IMR-90 (cell line): ENCODE measurements around the gene SHC4. TPM values are rescaled to one million over a fixed set of nuclear protein-coding genes. Genes with fewer than 3 reads are reported as not detected.
A peak's percentile ranks its signal among the peaks of the same experiment; 100 is the strongest.

Experiments
- ATAC-seq: fragments of 200-7000 bp; cut with Tn5 transposase; 2 replicates; pipeline ENCODE4 v1.9.1; 2020; ENCODE audit warnings: low read depth, mild to moderate bottlenecking, moderate library complexity
- BruUV-seq: library from RNA; stranded (reverse); fragments of 400-500 nt; replicated peaks from 2 replicates; lab custom pipeline; 2021; lab: Mats Ljungman, UMichigan
- CTCF ChIA-PET: fragments of 300-600 bp; formaldehyde crosslinking; extraction: SDS; loops from one replicate; lab custom pipeline; 2021; ENCODE audit warnings: antibody characterized with exemption; lab: Yijun Ruan, JAX
- POLR2A ChIA-PET: fragments of 300-600 bp; sonication (Branson Sonifier 250); formaldehyde crosslinking; loops from one replicate; lab custom pipeline; 2022; ENCODE audit warnings: antibody characterized with exemption; ENCODE audit not compliant: unreplicated experiment; lab: Charles Lee
- DNase-seq: peaks from one replicate; pipeline ENCODE4 v3.0.0; 2013
- H2AFZ ChIP-seq: replicated peaks from 2 replicates; pipeline ENCODE3; 2013; ENCODE audit warnings: low read length, mild to moderate bottlenecking; ENCODE audit not compliant: poor library complexity
- H2AK5ac ChIP-seq: 2 replicates; pipeline ENCODE4 v1.6.1; 2013; ENCODE audit warnings: low read depth, low read length, inconsistent platforms
- H2AK9ac ChIP-seq: replicated peaks from 2 replicates; pipeline ENCODE3; 2013; ENCODE audit warnings: mild to moderate bottlenecking, low read depth, low read length, moderate library complexity; ENCODE audit not compliant: poor library complexity
- H2BK120ac ChIP-seq: 2 replicates; pipeline ENCODE4 v1.6.1; 2013; ENCODE audit warnings: low read depth, low read length, inconsistent platforms
- H2BK15ac ChIP-seq: 3 replicates; pipeline ENCODE4 v1.6.1; 2013; ENCODE audit warnings: low read depth, low read length, inconsistent platforms
- H2BK20ac ChIP-seq: 2 replicates; pipeline ENCODE4 v1.6.1; 2013; ENCODE audit warnings: low read depth, mild to moderate bottlenecking, inconsistent platforms, low read length, moderate library complexity
- H2BK5ac ChIP-seq: 2 replicates; pipeline ENCODE4 v1.6.1; 2013; ENCODE audit warnings: mild to moderate bottlenecking, low read depth, low read length, inconsistent platforms; ENCODE audit not compliant: poor library complexity, severe bottlenecking
- H3K14ac ChIP-seq: replicated peaks from 2 replicates; pipeline ENCODE4 v1.6.1; 2013; ENCODE audit warnings: low read depth, low read length, inconsistent platforms
- H3K18ac ChIP-seq: 2 replicates; pipeline ENCODE4 v1.6.1; 2013; ENCODE audit warnings: low read depth, low read length, control low read depth
- H3K23ac ChIP-seq: 2 replicates; pipeline ENCODE4 v1.6.1; 2013; ENCODE audit warnings: low read depth, low read length, inconsistent platforms
- H3K27ac ChIP-seq: 2 replicates; pipeline ENCODE4 v1.5.1; 2013; ENCODE audit warnings: mild to moderate bottlenecking, control low read depth, low read length; ENCODE audit not compliant: insufficient read depth
- H3K27me3 ChIP-seq: 2 replicates; pipeline ENCODE4 v1.6.1; 2013; ENCODE audit warnings: low read length; ENCODE audit not compliant: control insufficient read depth, insufficient read depth
- H3K36me3 ChIP-seq: 2 replicates; pipeline ENCODE4 v1.6.1; 2013; ENCODE audit warnings: low read length, mixed read lengths; ENCODE audit not compliant: control insufficient read depth, insufficient read depth
- H3K4ac ChIP-seq: 2 replicates; pipeline ENCODE4 v1.6.1; 2013; ENCODE audit warnings: low read depth, low read length, inconsistent platforms
- H3K4me1 ChIP-seq: 2 replicates; pipeline ENCODE4 v1.6.1; 2013; ENCODE audit warnings: low read length, mixed read lengths; ENCODE audit not compliant: control insufficient read depth, insufficient read depth
- H3K4me2 ChIP-seq: 2 replicates; pipeline ENCODE4 v1.6.1; 2013; ENCODE audit warnings: low read depth, mild to moderate bottlenecking, control low read depth, low read length, moderate library complexity
- H3K4me3 ChIP-seq: 2 replicates; pipeline ENCODE4 v1.5.1; 2013; ENCODE audit warnings: low read depth, mild to moderate bottlenecking, control low read depth, low read length, moderate library complexity; ENCODE audit not compliant: insufficient read depth
- H3K56ac ChIP-seq: 2 replicates; pipeline ENCODE4 v1.6.1; 2013; ENCODE audit warnings: low read length, inconsistent platforms; ENCODE audit not compliant: insufficient read depth; ENCODE audit errors: extremely low read depth
- H3K79me1 ChIP-seq, 2 experiments: 2 replicates each; pipeline ENCODE4 v1.6.1; 2013; ENCODE audit warnings: low read length in 2 of 2, inconsistent platforms in 1 of 2, low read depth in 1 of 2
- H3K9ac ChIP-seq: 2 replicates; pipeline ENCODE4 v1.6.1; 2013; ENCODE audit warnings: low read depth, low read length, control low read depth
- H3K9me1 ChIP-seq: 2 replicates; pipeline ENCODE4 v1.6.1; 2013; ENCODE audit warnings: low read length, inconsistent platforms; ENCODE audit not compliant: insufficient read depth
- H3K9me3 ChIP-seq: 2 replicates; pipeline ENCODE4 v1.6.1; 2013; ENCODE audit warnings: low read length; ENCODE audit not compliant: control insufficient read depth, insufficient read depth
- H4K20me1 ChIP-seq: 2 replicates; pipeline ENCODE4 v1.6.1; 2013; ENCODE audit warnings: low read length, inconsistent platforms; ENCODE audit not compliant: insufficient read depth
- H4K5ac ChIP-seq: 2 replicates; pipeline ENCODE4 v1.6.1; 2013; ENCODE audit warnings: mild to moderate bottlenecking, low read depth, low read length, control low read depth
- H4K8ac ChIP-seq, 2 experiments: 2 replicates each; pipeline ENCODE4 v1.6.1; 2013; ENCODE audit warnings: low read depth in 2 of 2, low read length in 2 of 2, control low read depth in 1 of 2, inconsistent platforms in 1 of 2
- H4K91ac ChIP-seq: 2 replicates; pipeline ENCODE4 v1.6.1; 2013; ENCODE audit warnings: low read depth, low read length, inconsistent platforms; ENCODE audit not compliant: insufficient read depth
- BHLHE40 ChIP-seq: fragments of 150-350 bp; IDR thresholded peaks from 2 replicates; pipeline ENCODE4 v1.6.1; 2016; ENCODE audit warnings: mild to moderate bottlenecking, low read depth, low read length
- CEBPB ChIP-seq: IDR thresholded peaks from 2 replicates; pipeline ENCODE4 v1.6.1; 2012; ENCODE audit warnings: low read depth, low read length, improper control_type of control experiment
- CHD1 ChIP-seq: IDR thresholded peaks from 2 replicates; pipeline ENCODE4 v1.6.1; 2012; ENCODE audit warnings: low read depth, low read length, improper control_type of control experiment
- FOS ChIP-seq: fragments of 150-350 bp; IDR thresholded peaks from 2 replicates; pipeline ENCODE4 v1.6.1; 2016; ENCODE audit warnings: low read depth, low read length
- MAFK ChIP-seq: IDR thresholded peaks from 2 replicates; pipeline ENCODE4 v1.6.1; 2012; ENCODE audit warnings: low read depth, low read length, improper control_type of control experiment
- POLR2A ChIP-seq: IDR thresholded peaks from 2 replicates; pipeline ENCODE4 v1.6.1; 2012; ENCODE audit warnings: mild to moderate bottlenecking, low read depth, low read length
- RAD21 ChIP-seq: IDR thresholded peaks from 2 replicates; pipeline ENCODE4 v1.6.1; 2012; ENCODE audit warnings: low read length, improper control_type of control experiment
- RCOR1 ChIP-seq: IDR thresholded peaks from 2 replicates; pipeline ENCODE4 v1.6.1; 2012; ENCODE audit warnings: mild to moderate bottlenecking, low read length, improper control_type of control experiment; ENCODE audit not compliant: insufficient replicate concordance
- dilution Hi-C: fragments of 300-500 bp; cut with HindIII; formaldehyde crosslinking; loops from one replicate; pipeline ENCODE4 v1.14.3; 2018; ENCODE audit warnings: low sequenced_read_pairs; ENCODE audit not compliant: unreplicated experiment
- in situ Hi-C: fragments of 300-500 bp; cut with MboI; formaldehyde crosslinking; loops from 3 replicates; pipeline ENCODE4 v1.14.3; 2019; ENCODE audit warnings: low sequenced_read_pairs, inconsistent platforms, mixed read lengths
- intact Hi-C: fragments of 100-400 bp; cut with micrococcal nuclease; formaldehyde crosslinking; loops from 2 replicates; pipeline ENCODE4 v1.10.0; 2022
- polyA plus RNA-seq, 3 experiments: library from polyadenylated mRNA; depleted of rRNA; stranded (reverse); fragments of >200 nt; gene quantifications; 2 replicates each; pipeline ENCODE4 v1.2.3, GENCODE V29; 2012; ENCODE audit warnings: low replicate concordance in 1 of 3
- total RNA-seq: library from RNA; depleted of rRNA; stranded (reverse); fragments of >200 nt; gene quantifications from 2 replicates; pipeline ENCODE4 v1.2.3, GENCODE V29; 2012
- TF ChIP-seq, protein P1 (sequence below): fragments of 150-350 bp; IDR thresholded peaks from 2 replicates; pipeline ENCODE4 v1.6.1; 2016; ENCODE audit warnings: low read depth, mild to moderate bottlenecking, low read length, moderate library complexity, borderline replicate concordance
- TF ChIP-seq, protein P2 (sequence below): fragments of 150-350 bp; IDR thresholded peaks from 2 replicates; pipeline ENCODE4 v1.6.1; 2017; ENCODE audit warnings: mild to moderate bottlenecking, antibody characterized with exemption, low read length, low read depth

The SHC4 gene
- total and polyA plus RNA-seq, 2 of the 4 experiments (the other 2 are of a cell fraction), result 0.91 to 2.7 TPM

DNA sequence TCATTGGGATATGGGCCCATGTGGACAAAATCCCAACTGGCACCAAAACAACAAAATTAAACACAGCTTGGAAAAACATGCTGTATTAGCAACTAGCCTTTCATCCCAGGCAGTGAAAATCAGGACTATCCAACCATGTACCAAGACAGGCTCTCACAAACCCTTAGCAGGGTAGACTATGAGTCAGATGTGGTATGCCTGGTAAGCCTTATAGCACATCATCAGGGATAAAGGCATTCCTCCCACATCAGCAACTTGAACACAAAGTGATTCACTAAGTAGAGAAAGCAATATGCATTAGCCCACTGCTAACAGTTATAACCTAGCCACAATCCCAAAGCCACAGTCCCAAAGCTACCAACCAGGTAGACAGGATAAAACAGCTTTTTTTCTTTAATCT, 160.9 kb downstream of the SHC4 start:
- Histone ChIP-seq H2BK20ac (no peak overlapping the region), H3K4ac (peak overlapping the region; percentile 36; the same call in 1 of the 2 replicates), H3K9me3 (no peaks in the 10 kb centered on the region), H3K4me3 (no peak overlapping the region), H3K27ac (no peak overlapping the region), H2AK9ac (no peak overlapping the region), H3K14ac (no peak overlapping the region), H2AFZ (no peak overlapping the region), H2BK5ac (peak overlapping the region; percentile 63), H3K9me1 (peaks cover 9% of the 10 kb centered on the region; the same call in 1 of the 2 replicates), H4K20me1 (no peaks in the 10 kb centered on the region), H2BK120ac (peak overlapping the region; percentile 40), H3K4me1 (no peaks in the 10 kb centered on the region), H3K56ac (no peak overlapping the region), H3K79me1 (peaks cover 28 to 52% of the 10 kb centered on the region in 2 experiments), H2AK5ac (no peak overlapping the region), H3K4me2 (no peak overlapping the region), H4K5ac (no peak overlapping the region), H3K36me3 (peaks cover 2% of the 10 kb centered on the region; the same call in 1 of the 2 replicates), H3K18ac (no peak overlapping the region), H3K23ac (no peak overlapping the region), H4K91ac (no peak overlapping the region), H4K8ac (no peak overlapping the region; a peak in 1 of 4 replicates), H3K27me3 (no peaks in the 10 kb centered on the region), H3K9ac (no peak overlapping the region), H2BK15ac (0 out of 3 replicates have a peak overlapping the region, but pooled peaks have one; percentile 31)
- in situ Hi-C loops (no loop called here), dilution Hi-C loops (no loop called here), intact Hi-C loops (loop anchor here (5.0 kb wide), 2 partner anchors 81 to 446 kb away; no protein-coding TSS in a partner anchor)
- CTCF ChIA-PET, result interaction anchor here (0.5 to 0.6 kb wide), 3 partner anchors 139 to 165 kb away, joined by 3 to 4 read pairs (median 3); no protein-coding TSS in a partner anchor
- DNase-seq (peak; percentile 97), ATAC-seq (peak; percentile 98)
- POLR2A ChIA-PET, result no interaction called here
- BruUV-seq, result no TSS peak
- no peak for TF ChIP-seq BHLHE40
- no peak for TF ChIP-seq CHD1
- TF ChIP-seq, protein P1, sequence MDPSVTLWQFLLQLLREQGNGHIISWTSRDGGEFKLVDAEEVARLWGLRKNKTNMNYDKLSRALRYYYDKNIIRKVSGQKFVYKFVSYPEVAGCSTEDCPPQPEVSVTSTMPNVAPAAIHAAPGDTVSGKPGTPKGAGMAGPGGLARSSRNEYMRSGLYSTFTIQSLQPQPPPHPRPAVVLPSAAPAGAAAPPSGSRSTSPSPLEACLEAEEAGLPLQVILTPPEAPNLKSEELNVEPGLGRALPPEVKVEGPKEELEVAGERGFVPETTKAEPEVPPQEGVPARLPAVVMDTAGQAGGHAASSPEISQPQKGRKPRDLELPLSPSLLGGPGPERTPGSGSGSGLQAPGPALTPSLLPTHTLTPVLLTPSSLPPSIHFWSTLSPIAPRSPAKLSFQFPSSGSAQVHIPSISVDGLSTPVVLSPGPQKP, result no peak
- no peak for TF ChIP-seq POLR2A
- peak; percentile 21; the same call in 1 of the 2 replicates for TF ChIP-seq RAD21
- TF ChIP-seq, protein P2, sequence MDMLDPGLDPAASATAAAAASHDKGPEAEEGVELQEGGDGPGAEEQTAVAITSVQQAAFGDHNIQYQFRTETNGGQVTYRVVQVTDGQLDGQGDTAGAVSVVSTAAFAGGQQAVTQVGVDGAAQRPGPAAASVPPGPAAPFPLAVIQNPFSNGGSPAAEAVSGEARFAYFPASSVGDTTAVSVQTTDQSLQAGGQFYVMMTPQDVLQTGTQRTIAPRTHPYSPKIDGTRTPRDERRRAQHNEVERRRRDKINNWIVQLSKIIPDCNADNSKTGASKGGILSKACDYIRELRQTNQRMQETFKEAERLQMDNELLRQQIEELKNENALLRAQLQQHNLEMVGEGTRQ, result no peak
- TF ChIP-seq CEBPB, result peak; percentile 6; the same call in 1 of the 2 replicates
- TF ChIP-seq RCOR1, result peak; percentile 36
- peak; percentile 80 for TF ChIP-seq MAFK
- peak; percentile 81 for TF ChIP-seq FOS
